HG02938 (cell line): ENCODE measurements around the gene TLCD1.
A peak's percentile ranks its signal among the peaks of the same experiment; 100 is the strongest.

Experiments used
- ATAC-seq: cut with Tn5 transposase; IDR thresholded peaks from one replicate; pipeline ENCODE4 v1.9.1; 2021; ENCODE audit warnings: mild to moderate bottlenecking, moderate library complexity; ENCODE audit not compliant: unreplicated experiment

Gene TLCD1

GRCh38 chr17:28715217-28715616 is 10.8 kb downstream of the TLCD1 start:
- no peak for ATAC-seq

DNA sequence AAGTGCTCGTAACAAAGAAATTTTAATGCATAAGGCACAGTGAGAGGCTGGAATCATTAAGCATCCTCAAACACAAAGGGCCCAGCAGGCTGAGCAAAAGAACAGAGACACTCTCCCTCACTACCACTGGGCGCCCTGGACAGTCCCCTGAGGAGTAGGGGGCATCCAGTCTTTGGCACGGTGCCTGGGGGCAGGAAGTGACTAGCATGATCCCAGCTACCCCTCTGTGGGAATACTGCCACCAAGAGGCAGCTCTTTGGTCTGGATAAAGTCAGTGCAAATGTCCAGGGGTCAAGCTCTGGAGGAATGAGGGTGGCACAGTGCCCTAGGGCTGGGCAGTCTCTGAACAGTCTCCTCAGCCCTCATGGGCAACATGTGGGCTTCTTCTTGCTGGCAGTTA is 11.8 kb downstream of the TLCD1 start:
- ATAC-seq: no peak

- no peak for ATAC-seq
Measured at GRCh38 chr17:28712705-28713415, 13.2 kb downstream of the TLCD1 start.

DNA sequence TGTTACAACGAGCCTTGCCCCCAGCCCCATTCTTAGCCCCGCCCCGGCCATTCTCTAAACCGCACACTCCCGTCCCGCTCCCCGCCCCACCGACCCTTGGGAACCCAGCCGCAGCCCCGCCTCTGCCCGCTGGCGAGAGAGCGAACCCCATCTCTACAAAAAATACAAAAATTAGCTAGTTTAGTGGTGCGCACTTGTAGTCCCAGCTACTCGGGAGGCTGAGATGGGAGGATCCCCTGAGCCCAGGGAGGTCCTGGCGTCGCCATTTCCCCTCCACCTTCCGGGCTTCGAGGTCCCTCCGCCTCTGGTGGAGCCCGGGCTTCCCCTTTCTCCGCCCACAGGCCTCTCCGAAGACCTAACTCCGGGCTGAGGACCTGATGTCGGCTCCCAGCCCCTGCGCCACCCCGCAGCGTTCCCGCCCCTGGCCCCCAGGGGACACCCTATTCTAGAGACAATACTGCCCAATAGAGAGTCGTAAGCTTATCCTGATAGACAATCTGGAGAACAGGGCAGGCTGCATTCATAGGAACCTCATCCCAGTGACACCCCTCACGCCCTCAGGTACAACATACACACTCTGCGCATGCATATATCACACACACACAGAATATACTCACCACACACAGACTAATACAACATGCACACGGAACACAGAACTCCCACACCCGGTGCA is 13.9 kb downstream of the TLCD1 start:
- ATAC-seq: no peak

GRCh38 chr17:28711723-28712031 is 14.4 kb downstream of the TLCD1 start, which contains the start of gene PROCA1:
Gene PROCA1, minus strand, starts transcription at chr17:28711888. Its CDS starts 228 bp downstream, at chr17:28711660.
- ATAC-seq: peak; percentile 16

DNA sequence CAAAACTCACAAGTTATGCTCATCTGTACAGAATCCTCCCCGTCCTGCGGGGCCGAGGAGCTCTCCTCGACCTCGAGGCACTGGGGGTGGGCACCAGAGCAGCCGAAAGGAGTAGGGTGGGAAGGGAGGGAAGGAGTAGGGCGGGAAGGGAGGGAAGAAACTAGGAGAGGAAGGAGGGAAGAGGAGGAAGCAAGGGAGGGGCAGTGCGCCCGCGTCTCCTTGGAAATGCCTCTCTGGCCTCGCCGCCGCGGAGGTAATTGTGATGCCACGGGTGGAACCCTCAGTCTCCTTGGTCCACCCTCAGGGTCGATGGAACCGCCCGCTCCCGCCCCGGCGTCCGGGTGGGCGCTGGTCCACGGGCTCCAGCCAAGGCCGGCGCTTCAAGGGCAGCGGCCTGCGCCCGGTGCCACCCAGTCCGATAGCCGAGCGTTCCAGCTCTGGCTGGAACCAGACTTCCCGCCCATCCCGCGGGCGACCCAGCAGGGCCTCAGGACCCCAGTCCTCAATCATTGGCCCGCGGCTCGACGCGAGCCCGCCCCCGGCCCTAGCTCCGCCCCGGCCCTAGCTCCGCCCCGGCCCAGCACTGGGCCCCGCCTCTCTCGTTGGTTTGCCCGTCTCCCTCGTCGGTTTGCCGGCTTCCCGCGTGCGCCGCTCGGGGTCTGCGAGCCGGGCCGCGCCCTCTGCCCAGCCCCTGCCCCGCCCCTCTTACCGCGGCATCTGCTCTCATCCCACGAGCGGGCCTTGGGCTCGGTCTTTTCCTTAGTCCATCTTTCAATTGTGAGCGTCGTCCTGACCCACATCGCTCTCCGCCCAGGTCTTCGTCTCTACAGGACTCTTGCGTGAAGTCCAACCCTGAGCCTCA is 14.9 kb downstream of the TLCD1 start:
- peak; percentile 75 for ATAC-seq

DNA sequence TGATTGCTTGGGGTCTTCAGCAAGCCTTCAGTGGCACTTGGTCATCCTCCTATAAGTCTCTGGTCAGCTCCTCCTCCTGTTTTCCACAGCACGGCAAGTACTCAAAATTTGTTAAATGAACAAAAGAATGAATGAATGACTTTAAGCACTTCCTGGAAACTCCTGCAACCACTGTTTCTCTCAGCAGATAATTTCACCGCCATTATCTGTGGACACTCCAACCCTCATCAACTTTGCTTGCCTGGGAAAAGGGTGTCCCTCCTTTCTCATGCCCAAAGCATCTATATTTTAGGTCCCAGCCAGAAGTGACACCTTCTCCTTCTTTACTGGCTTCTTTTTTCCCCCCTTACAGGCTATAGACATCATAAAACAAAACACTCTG is 18.7 kb downstream of the TLCD1 start:
- no peak for ATAC-seq

- ATAC-seq: no peak
Measured at GRCh38 chr17:28706471-28707338, 19.3 kb downstream of the TLCD1 start.

- ATAC-seq: no peak
Measured at GRCh38 chr17:28705728-28706334, 20.2 kb downstream of the TLCD1 start.

- ATAC-seq: no peak
Measured at GRCh38 chr17:28705074-28705659, 20.9 kb downstream of the TLCD1 start.

DNA sequence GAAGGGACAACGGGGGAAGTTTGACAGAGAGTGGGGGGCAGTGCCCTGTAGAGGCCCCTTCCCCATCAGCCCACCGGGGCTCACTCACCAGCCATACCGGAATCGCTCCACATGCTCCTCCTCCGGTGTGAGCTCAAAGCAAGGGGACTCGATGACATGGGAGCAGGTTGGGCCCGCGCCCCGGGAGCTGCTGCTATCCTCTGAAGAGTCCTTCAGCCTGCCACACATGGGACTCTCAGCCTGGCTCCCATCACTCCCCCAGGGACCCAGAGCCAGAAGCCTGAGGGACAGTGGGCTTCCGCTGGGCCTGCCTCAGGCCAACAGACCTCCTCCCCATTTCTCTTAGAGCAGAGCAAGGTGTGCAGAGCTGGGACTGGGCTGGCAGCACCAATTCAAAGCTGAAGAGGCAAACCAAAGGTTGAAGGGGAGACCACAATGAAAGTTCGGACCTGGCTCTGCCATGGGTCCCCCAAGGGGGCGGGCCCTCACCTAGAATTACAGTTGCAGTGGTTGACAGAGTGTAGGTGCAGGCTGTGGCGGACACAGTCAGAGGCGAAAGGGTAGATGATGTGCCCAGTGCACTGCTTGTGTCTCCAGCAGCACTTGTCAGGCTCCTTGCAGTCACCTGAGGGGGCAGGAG is 21.7 kb downstream of the TLCD1 start:
- no peak for ATAC-seq

DNA sequence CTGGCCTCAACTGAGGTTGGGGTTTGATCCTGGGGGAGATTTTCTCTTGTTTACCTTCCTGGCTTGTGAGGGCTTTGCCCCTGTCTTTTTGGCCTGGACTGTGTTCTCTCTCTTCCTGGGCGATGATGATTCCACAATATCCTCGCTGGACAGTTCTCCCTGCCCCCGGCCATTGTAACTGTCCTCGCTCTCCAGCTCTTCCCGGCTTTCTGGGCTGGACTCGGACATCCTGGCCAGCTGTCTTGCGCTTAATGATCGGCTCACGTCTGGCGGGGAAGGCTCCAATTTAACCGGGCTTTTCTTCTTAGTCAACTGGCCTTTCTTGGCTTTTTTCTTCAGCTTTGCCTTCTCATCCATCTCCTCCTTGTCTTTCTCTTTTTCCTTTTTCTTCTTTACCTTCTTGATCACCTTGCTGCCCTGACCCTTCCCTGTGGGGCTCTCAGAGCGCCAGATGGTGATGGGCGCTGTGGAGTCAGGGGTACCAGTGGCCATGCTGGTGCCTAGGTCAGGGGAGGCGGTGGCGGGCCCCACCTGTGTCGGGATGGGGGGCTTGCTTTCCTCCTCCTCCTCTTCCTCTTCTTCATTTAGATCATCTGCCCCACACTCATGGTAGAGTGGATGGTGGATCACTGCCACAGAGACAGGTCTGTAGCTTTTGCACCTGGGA is 22.3 kb downstream of the TLCD1 start:
- no peak for ATAC-seq

- ATAC-seq: no peak
Measured at GRCh38 chr17:28702752-28703150, 23.3 kb downstream of the TLCD1 start.

- ATAC-seq: no peak
Measured at GRCh38 chr17:28702026-28702751, 23.8 kb downstream of the TLCD1 start.

DNA sequence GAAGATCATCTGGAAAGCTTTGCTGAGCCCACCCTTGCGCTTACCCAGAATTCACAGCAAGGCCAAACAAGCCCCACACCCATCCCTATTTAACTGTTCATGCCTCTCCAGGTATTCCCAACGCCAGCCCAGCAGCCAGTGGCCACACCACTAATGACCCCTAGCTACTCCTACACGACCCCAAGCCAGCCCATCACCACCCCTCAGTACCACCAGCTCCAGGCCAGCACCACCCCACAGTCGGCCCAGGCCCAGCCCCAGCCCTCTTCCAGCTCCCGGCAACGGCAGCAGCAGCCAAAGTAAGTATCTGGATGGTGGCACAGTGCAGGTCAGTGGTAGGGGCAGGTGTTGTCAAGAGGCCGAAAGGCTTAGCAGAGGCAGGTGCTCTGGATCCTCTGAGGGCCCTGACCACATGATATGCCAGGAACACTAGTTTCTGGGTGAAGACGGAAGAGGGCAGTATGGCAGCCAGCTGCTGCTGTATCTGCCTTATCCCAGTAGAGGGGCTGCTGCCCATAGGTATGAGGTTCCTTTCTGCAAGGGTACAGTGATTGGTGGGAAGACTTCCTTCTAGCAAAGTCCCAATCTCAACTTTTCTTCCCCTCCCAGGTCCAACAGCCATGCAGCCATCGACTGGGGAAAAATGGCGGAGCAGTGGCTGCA is 25.1 kb downstream of the TLCD1 start:
- no peak for ATAC-seq

DNA sequence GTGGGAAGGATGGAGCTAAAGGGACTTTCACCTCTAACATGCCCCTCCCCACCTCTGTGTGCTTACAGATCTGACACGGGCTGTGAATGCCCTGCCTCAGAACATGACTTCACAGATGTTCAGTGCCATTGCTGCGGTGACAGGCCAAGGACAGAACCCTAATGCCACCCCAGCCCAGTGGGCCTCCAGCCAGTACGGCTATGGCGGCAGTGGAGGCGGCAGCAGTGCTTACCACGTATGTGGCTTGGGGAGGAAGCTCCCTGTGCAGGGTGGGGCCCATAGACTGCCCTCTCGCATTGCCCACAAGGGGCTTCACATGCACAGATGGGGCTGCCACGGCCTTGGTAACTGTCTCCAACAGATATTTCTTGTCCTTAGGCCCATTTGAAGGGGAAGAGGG is 25.8 kb downstream of the TLCD1 start:
- ATAC-seq: no peak

GRCh38 chr17:28698253-28698941 is 27.6 kb downstream of the TLCD1 start:
- no peak for ATAC-seq
